Activated CD4-positive, alpha-beta T cell treated with anti-CD3 and anti-CD28 coated beads for 24 hours (primary cell): ENCODE measurements around the gene ELL.

Experiments used
- DNase-seq, 2 donors: peaks; one replicate each; pipeline ENCODE4 v3.0.0-alpha.2; 2020; ENCODE audit warnings: low read depth in 2 of 2

ELL gene

GRCh38 chr19:18445262-18445948 is 76.5 kb downstream of the ELL start:
- no peak for DNase-seq

- no peak for DNase-seq
Observed at GRCh38 chr19:18444513-18444912, 77.4 kb downstream of the ELL start.

- no peak for DNase-seq
Observed at GRCh38 chr19:18443831-18444230, 78.0 kb downstream of the ELL start.

- no peak for DNase-seq
Observed at GRCh38 chr19:18443406-18443805, 78.5 kb downstream of the ELL start.

GRCh38 chr19:18442941-18443340 is 78.9 kb downstream of the ELL start:
- no peak for DNase-seq

- DNase-seq: no peak
Observed at GRCh38 chr19:18441804-18442788, 79.8 kb downstream of the ELL start.

- DNase-seq: no peak
Observed at GRCh38 chr19:18440936-18441803, 80.7 kb downstream of the ELL start.

- DNase-seq: no peak
Observed at GRCh38 chr19:18440415-18440877, 81.4 kb downstream of the ELL start.

- DNase-seq: no peak
Observed at GRCh38 chr19:18439910-18440237, 82.0 kb downstream of the ELL start.

GRCh38 chr19:18439025-18439909 is 82.6 kb downstream of the ELL start:
- no peak for DNase-seq

- no peak for DNase-seq
Observed at GRCh38 chr19:18438331-18439024, 83.4 kb downstream of the ELL start.

GRCh38 chr19:18437491-18438330 is 84.2 kb downstream of the ELL start, which contains the start of gene ISYNA1:
TSS of gene ISYNA1 (minus strand) at chr19:18438133. CDS start at chr19:18437979, 154 bp downstream.
- DNase-seq: no peak

- DNase-seq: peak; percentile 38 to 63
Observed at GRCh38 chr19:18436671-18437490, 85.0 kb downstream of the ELL start.

- DNase-seq: no peak
Observed at GRCh38 chr19:18435842-18436670, 85.8 kb downstream of the ELL start.

- no peak for DNase-seq
Observed at GRCh38 chr19:18435178-18435841, 86.6 kb downstream of the ELL start.

- no peak for DNase-seq
Observed at GRCh38 chr19:18434411-18435175, 87.3 kb downstream of the ELL start.
